ENCODE data around the gene WDR90. TPM values are rescaled to one million over a fixed set of nuclear protein-coding genes. Genes with fewer than 3 reads are reported as not detected.
A peak's percentile ranks its signal among the peaks of the same experiment; 100 is the strongest.

WDR90 gene
- total RNA-seq, 1 donor from 2014 or later, result 9.3 TPM

GRCh38 chr16:630815-631405, 18.3 kb upstream of the WDR90 start, which contains the start of gene WFIKKN1:
TSS of gene WFIKKN1 (plus strand) at chr16:630985. CDS start at chr16:631254, 269 bp downstream.
- H3K4me3 Mint-ChIP-seq, result peak within 1 kb of the TSS; percentile 81
- no peaks in the 10 kb centered on the region for H3K9me3 Mint-ChIP-seq
- Histone ChIP-seq H3F3A (ENCODE audit: low read depth) (peaks cover 24% of the 10 kb centered on the region), H4K20me1 (ENCODE audit: low read depth) (peaks cover 43% of the 10 kb centered on the region), H3K36me3 (no peaks in the 10 kb centered on the region), H3K27me3 (no peaks in the 10 kb centered on the region), H3K4me2 (peak within 1 kb of the TSS; percentile 93), H3K4me1 (peaks cover 26% of the 10 kb centered on the region), H3K4me3 (peak within 1 kb of the TSS; percentile 64), H3K9ac (peak within 1 kb of the TSS; percentile 53), H3K79me2 (ENCODE audit: low read depth) (peaks cover 12% of the 10 kb centered on the region), H3K9me3 (ENCODE audit: low read depth) (no peaks in the 10 kb centered on the region), H3K27ac (peak within 1 kb of the TSS; percentile 89), H2AFZ (replicated peaks) (no peak within 1 kb of the TSS)
- TF ChIP-seq, protein P1, sequence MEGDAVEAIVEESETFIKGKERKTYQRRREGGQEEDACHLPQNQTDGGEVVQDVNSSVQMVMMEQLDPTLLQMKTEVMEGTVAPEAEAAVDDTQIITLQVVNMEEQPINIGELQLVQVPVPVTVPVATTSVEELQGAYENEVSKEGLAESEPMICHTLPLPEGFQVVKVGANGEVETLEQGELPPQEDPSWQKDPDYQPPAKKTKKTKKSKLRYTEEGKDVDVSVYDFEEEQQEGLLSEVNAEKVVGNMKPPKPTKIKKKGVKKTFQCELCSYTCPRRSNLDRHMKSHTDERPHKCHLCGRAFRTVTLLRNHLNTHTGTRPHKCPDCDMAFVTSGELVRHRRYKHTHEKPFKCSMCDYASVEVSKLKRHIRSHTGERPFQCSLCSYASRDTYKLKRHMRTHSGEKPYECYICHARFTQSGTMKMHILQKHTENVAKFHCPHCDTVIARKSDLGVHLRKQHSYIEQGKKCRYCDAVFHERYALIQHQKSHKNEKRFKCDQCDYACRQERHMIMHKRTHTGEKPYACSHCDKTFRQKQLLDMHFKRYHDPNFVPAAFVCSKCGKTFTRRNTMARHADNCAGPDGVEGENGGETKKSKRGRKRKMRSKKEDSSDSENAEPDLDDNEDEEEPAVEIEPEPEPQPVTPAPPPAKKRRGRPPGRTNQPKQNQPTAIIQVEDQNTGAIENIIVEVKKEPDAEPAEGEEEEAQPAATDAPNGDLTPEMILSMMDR (IDR thresholded peaks at IDR 0.05), result no peak
- TF ChIP-seq EZH2phosphoT487 (IDR thresholded peaks at IDR 0.05), result no peak
- TF ChIP-seq EZH2 (IDR thresholded peaks at IDR 0.05), result no peak
- H3K27ac Mint-ChIP-seq, result peak within 1 kb of the TSS; percentile 97
- peaks cover 5% of the 10 kb centered on the region for H3K27me3 Mint-ChIP-seq (ENCODE audit: insufficient read depth, low read depth)
- H3K4me1 Mint-ChIP-seq, result peaks cover 22% of the 10 kb centered on the region
- peaks cover under 1% of the 10 kb centered on the region for H3K36me3 Mint-ChIP-seq
- peak; percentile 98 for DNase-seq (ENCODE audit: low spot score)

GRCh38 chr16:631808-632358, 17.3 kb upstream of the WDR90 start:
- H4K20me1 ChIP-seq (ENCODE audit: low read depth), result peaks cover 43% of the 10 kb centered on the region
- H3K4me3 ChIP-seq, result no peak overlapping the region
- H3K9me3 ChIP-seq (ENCODE audit: low read depth), result no peaks in the 10 kb centered on the region
- H3K36me3 Mint-ChIP-seq, result peaks cover 3% of the 10 kb centered on the region
- no peak overlapping the region for H3K27ac ChIP-seq
- TF ChIP-seq EZH2 (IDR thresholded peaks at IDR 0.05), result no peak
- no peak for TF ChIP-seq EZH2phosphoT487 (IDR thresholded peaks at IDR 0.05)
- TF ChIP-seq, protein P1 (IDR thresholded peaks at IDR 0.05), result no peak
- peak overlapping the region; percentile 67 for H3K4me3 Mint-ChIP-seq
- H3K9ac ChIP-seq, result no peak overlapping the region
- no peak overlapping the region for H3K27ac Mint-ChIP-seq
- H2AFZ ChIP-seq (replicated peaks), result no peak overlapping the region
- peaks cover 27% of the 10 kb centered on the region for H3F3A ChIP-seq (ENCODE audit: low read depth)
- H3K9me3 Mint-ChIP-seq, result peaks cover 3% of the 10 kb centered on the region
- peaks cover 26% of the 10 kb centered on the region for H3K4me1 ChIP-seq
- no peaks in the 10 kb centered on the region for H3K27me3 ChIP-seq
- H3K36me3 ChIP-seq, result no peaks in the 10 kb centered on the region
- H3K79me2 ChIP-seq (ENCODE audit: low read depth), result peaks cover 12% of the 10 kb centered on the region
- peaks cover 9% of the 10 kb centered on the region for H3K27me3 Mint-ChIP-seq (ENCODE audit: insufficient read depth, low read depth)
- H3K4me1 Mint-ChIP-seq, result peaks cover 21% of the 10 kb centered on the region
- no peak for DNase-seq (ENCODE audit: low spot score)
- peak overlapping the region; percentile 93 for H3K4me2 ChIP-seq

DNA sequence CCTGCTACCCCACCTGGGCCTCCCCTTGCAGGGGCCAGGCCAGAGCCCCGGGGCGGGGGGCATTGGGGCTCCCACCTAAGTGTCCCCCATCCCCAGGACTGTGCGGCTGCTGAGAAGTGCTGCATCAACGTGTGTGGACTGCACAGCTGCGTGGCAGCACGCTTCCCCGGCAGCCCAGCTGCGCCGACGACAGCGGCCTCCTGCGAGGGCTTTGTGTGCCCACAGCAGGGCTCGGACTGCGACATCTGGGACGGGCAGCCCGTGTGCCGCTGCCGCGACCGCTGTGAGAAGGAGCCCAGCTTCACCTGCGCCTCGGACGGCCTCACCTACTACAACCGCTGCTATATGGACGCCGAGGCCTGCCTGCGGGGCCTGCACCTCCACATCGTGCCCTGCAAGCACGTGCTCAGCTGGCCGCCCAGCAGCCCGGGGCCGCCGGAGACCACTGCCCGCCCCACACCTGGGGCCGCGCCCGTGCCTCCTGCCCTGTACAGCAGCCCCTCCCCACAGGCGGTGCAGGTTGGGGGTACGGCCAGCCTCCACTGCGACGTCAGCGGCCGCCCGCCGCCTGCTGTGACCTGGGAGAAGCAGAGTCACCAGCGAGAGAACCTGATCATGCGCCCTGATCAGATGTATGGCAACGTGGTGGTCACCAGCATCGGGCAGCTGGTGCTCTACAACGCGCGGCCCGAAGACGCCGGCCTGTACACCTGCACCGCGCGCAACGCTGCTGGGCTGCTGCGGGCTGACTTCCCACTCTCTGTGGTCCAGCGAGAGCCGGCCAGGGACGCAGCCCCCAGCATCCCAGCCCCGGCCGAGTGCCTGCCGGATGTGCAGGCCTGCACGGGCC, 16.5 kb upstream of the WDR90 start:
- peaks cover 43% of the 10 kb centered on the region for H4K20me1 ChIP-seq (ENCODE audit: low read depth)
- peaks cover 26% of the 10 kb centered on the region for H3K4me1 Mint-ChIP-seq
- H3K4me3 ChIP-seq, result no peak overlapping the region
- H3F3A ChIP-seq (ENCODE audit: low read depth), result peaks cover 33% of the 10 kb centered on the region
- no peaks in the 10 kb centered on the region for H3K9me3 ChIP-seq (ENCODE audit: low read depth)
- no peak overlapping the region for H3K9ac ChIP-seq
- TF ChIP-seq, protein P1 (IDR thresholded peaks at IDR 0.05), result no peak
- no peak for TF ChIP-seq EZH2phosphoT487 (IDR thresholded peaks at IDR 0.05)
- no peak for TF ChIP-seq EZH2 (IDR thresholded peaks at IDR 0.05)
- H3K36me3 Mint-ChIP-seq, result peaks cover 3% of the 10 kb centered on the region
- H3K79me2 ChIP-seq (ENCODE audit: low read depth), result peaks cover 12% of the 10 kb centered on the region
- peak overlapping the region; percentile 27 for H3K4me3 Mint-ChIP-seq
- peak overlapping the region; percentile 93 for H3K4me2 ChIP-seq
- H3K27ac ChIP-seq, result no peak overlapping the region
- H3K27ac Mint-ChIP-seq, result no peak overlapping the region
- no peak overlapping the region for H2AFZ ChIP-seq (replicated peaks)
- H3K4me1 ChIP-seq, result peaks cover 30% of the 10 kb centered on the region
- H3K27me3 ChIP-seq, result no peaks in the 10 kb centered on the region
- no peak for DNase-seq (ENCODE audit: low spot score)
- peaks cover 3% of the 10 kb centered on the region for H3K9me3 Mint-ChIP-seq
- H3K36me3 ChIP-seq, result no peaks in the 10 kb centered on the region
- peaks cover 12% of the 10 kb centered on the region for H3K27me3 Mint-ChIP-seq (ENCODE audit: insufficient read depth, low read depth)
